GM21515 (cell line): ENCODE results near the gene DNAH5.

ENCODE experiments used
- ATAC-seq: cut with Tn5 transposase; IDR thresholded peaks from one replicate; pipeline ENCODE4 v1.9.1; 2021; ENCODE audit not compliant: unreplicated experiment

DNAH5 gene

GRCh38 chr5:13643734-13644133, 300.8 kb downstream of the DNAH5 start:
- ATAC-seq, result no peak

GRCh38 chr5:13643196-13643595, 301.3 kb downstream of the DNAH5 start:
- no peak for ATAC-seq
